Parathyroid adenoma (tissue), 2 donors: ENCODE results near the gene SETD3.

Experiments used
- H2AFZ ChIP-seq: fragments of 300-600 bp; sonication (generic); one replicate; pipeline ENCODE4 v1.7.0; 2017; ENCODE audit warnings: antibody characterized with exemption, mild to moderate bottlenecking
- H3K27ac ChIP-seq: fragments of 300-600 bp; sonication (generic); one replicate; pipeline ENCODE4 v1.7.0; 2017
- H3K27me3 ChIP-seq: fragments of 300-600 bp; sonication (generic); one replicate; pipeline ENCODE4 v1.7.0; 2017; ENCODE audit warnings: low read length; ENCODE audit not compliant: control insufficient read depth, insufficient read depth
- H3K36me3 ChIP-seq: fragments of 300-600 bp; sonication (generic); one replicate; pipeline ENCODE4 v1.7.0; 2017; ENCODE audit warnings: low read length; ENCODE audit not compliant: control insufficient read depth, insufficient read depth
- H3K4me1 ChIP-seq: fragments of 300-600 bp; sonication (generic); one replicate; pipeline ENCODE4 v1.7.0; 2017; ENCODE audit warnings: control low read depth
- H3K4me2 ChIP-seq: fragments of 300-600 bp; sonication (generic); one replicate; pipeline ENCODE4 v1.7.0; 2017; ENCODE audit warnings: low read length
- H3K4me3 ChIP-seq: fragments of 300-600 bp; sonication (generic); one replicate; pipeline ENCODE4 v1.7.0; 2017; ENCODE audit warnings: low read depth, low read length
- H3K79me2 ChIP-seq: fragments of 300-600 bp; sonication (generic); one replicate; pipeline ENCODE4 v1.7.0; 2017; ENCODE audit warnings: control low read depth
- H3K9ac ChIP-seq: fragments of 300-600 bp; sonication (generic); one replicate; pipeline ENCODE4 v1.7.0; 2017; ENCODE audit warnings: mild to moderate bottlenecking
- H3K9me3 ChIP-seq: fragments of 300-600 bp; sonication (generic); one replicate; pipeline ENCODE4 v1.7.0; 2017; ENCODE audit warnings: low read length; ENCODE audit not compliant: control insufficient read depth
- CTCF ChIP-seq: fragments of 300-600 bp; sonication (generic); IDR thresholded peaks from one replicate; pipeline ENCODE4 v1.7.0; 2017; ENCODE audit warnings: antibody characterized with exemption, mild to moderate bottlenecking
- donor health status: primary hyperparathyroidism.

Gene SETD3

GRCh38 chr14:99426265-99426664 is 54.4 kb downstream of the SETD3 start:
- H2AFZ ChIP-seq = no peak overlapping the region
- no peak overlapping the region for H3K27ac ChIP-seq
- peaks cover 28% of the 10 kb centered on the region for H3K79me2 ChIP-seq
- no peaks in the 10 kb centered on the region for H3K4me1 ChIP-seq
- H3K4me2 ChIP-seq = no peak overlapping the region
- no peaks in the 10 kb centered on the region for H3K36me3 ChIP-seq
- no peak overlapping the region for H3K9ac ChIP-seq
- no peak for TF ChIP-seq CTCF
- H3K4me3 ChIP-seq = no peak overlapping the region
- no peaks in the 10 kb centered on the region for H3K9me3 ChIP-seq
- no peaks in the 10 kb centered on the region for H3K27me3 ChIP-seq

GRCh38 chr14:99425272-99425681 is 55.4 kb downstream of the SETD3 start:
- Histone ChIP-seq H3K4me1 (no peaks in the 10 kb centered on the region), H3K4me2 (no peak overlapping the region), H3K27me3 (no peaks in the 10 kb centered on the region), H3K79me2 (peaks cover 19% of the 10 kb centered on the region), H3K27ac (no peak overlapping the region), H3K36me3 (no peaks in the 10 kb centered on the region), H3K9ac (no peak overlapping the region), H2AFZ (no peak overlapping the region), H3K9me3 (no peaks in the 10 kb centered on the region), H3K4me3 (no peak overlapping the region)
- TF ChIP-seq CTCF = no peak

GRCh38 chr14:99424306-99424877 is 56.3 kb downstream of the SETD3 start:
- Histone ChIP-seq H3K79me2 (peaks cover 19% of the 10 kb centered on the region), H3K27ac (no peak overlapping the region), H3K4me2 (no peak overlapping the region), H3K9me3 (no peaks in the 10 kb centered on the region), H2AFZ (no peak overlapping the region), H3K4me3 (no peak overlapping the region), H3K27me3 (no peaks in the 10 kb centered on the region), H3K36me3 (no peaks in the 10 kb centered on the region), H3K9ac (no peak overlapping the region), H3K4me1 (no peaks in the 10 kb centered on the region)
- no peak for TF ChIP-seq CTCF

- no peak overlapping the region for H3K27ac ChIP-seq
These were observed 57.2 kb downstream of the SETD3 start for GRCh38 chr14:99423434-99423833.

More at GRCh38 chr14:99423434-99423833, 57.2 kb downstream of the SETD3 start:
- H2AFZ ChIP-seq = no peak overlapping the region
- no peaks in the 10 kb centered on the region for H3K27me3 ChIP-seq
- no peaks in the 10 kb centered on the region for H3K9me3 ChIP-seq
- no peak overlapping the region for H3K9ac ChIP-seq
- TF ChIP-seq CTCF = no peak
- H3K4me3 ChIP-seq = no peak overlapping the region
- H3K4me1 ChIP-seq = no peaks in the 10 kb centered on the region
- no peaks in the 10 kb centered on the region for H3K36me3 ChIP-seq
- H3K4me2 ChIP-seq = no peak overlapping the region
- H3K79me2 ChIP-seq = peaks cover 17% of the 10 kb centered on the region
